HG02870 (cell line): Measurements from ENCODE around the gene SHQ1.

ENCODE experiments used
- ATAC-seq: cut with Tn5 transposase; IDR thresholded peaks from one replicate; pipeline ENCODE4 v1.9.1; 2021; ENCODE audit warnings: mild to moderate bottlenecking, moderate library complexity; ENCODE audit not compliant: unreplicated experiment

The SHQ1 gene

GRCh38 chr3:72847751-72848702, at the start of gene SHQ1:
SHQ1 (minus strand) TSS chr3:72848445; CDS start chr3:72848340, 105 bp downstream.
- peak; percentile 79 for ATAC-seq

GRCh38 chr3:72897758-72898007, 49.4 kb upstream of the SHQ1 start:
- no peak for ATAC-seq

- no peak for ATAC-seq
Observed at GRCh38 chr3:72896996-72897757, 48.9 kb upstream of the SHQ1 start.

GRCh38 chr3:72894976-72895552, 46.8 kb upstream of the SHQ1 start:
- no peak for ATAC-seq

- ATAC-seq = no peak
Observed at GRCh38 chr3:72892870-72893269, 44.6 kb upstream of the SHQ1 start.

GRCh38 chr3:72892081-72892775, 44.0 kb upstream of the SHQ1 start:
- no peak for ATAC-seq

- ATAC-seq = no peak
Observed at GRCh38 chr3:72891053-72891855, 43.0 kb upstream of the SHQ1 start.

- ATAC-seq = no peak
Observed at GRCh38 chr3:72890166-72890925, 42.1 kb upstream of the SHQ1 start.

- ATAC-seq = no peak
Observed at GRCh38 chr3:72889310-72890165, 41.3 kb upstream of the SHQ1 start.

- ATAC-seq = no peak
Observed at GRCh38 chr3:72888546-72889309, 40.5 kb upstream of the SHQ1 start.

GRCh38 chr3:72887705-72888545, 39.7 kb upstream of the SHQ1 start, which contains the start of gene GXYLT2:
GXYLT2 (plus strand) TSS chr3:72888046; CDS start chr3:72888234, 188 bp downstream.
- peak; percentile 90 for ATAC-seq

GRCh38 chr3:72887343-72887704, 39.1 kb upstream of the SHQ1 start:
- ATAC-seq = no peak

GRCh38 chr3:72872183-72872582, 23.9 kb upstream of the SHQ1 start:
- no peak for ATAC-seq

- no peak for ATAC-seq
Observed at GRCh38 chr3:72862314-72863090, 14.3 kb upstream of the SHQ1 start.

- no peak for ATAC-seq
Observed at GRCh38 chr3:72860846-72861245, 12.6 kb upstream of the SHQ1 start.

- no peak for ATAC-seq
Observed at GRCh38 chr3:72860053-72860452, 11.8 kb upstream of the SHQ1 start.
